Fibroblast of lung (primary cell): ENCODE data around the gene HMX1. TPM values are rescaled to one million over a fixed set of nuclear protein-coding genes. Genes with fewer than 3 reads are reported as not detected.

ENCODE experiments used
- DNase-seq, 2 donors: peaks; one replicate each; pipeline versions ENCODE4 v3.0.0 to v3.0.0-alpha.2; 2010; ENCODE audit warnings: low read depth in 2 of 2
- H2AFZ ChIP-seq: 2 replicates; pipeline ENCODE4 v1.5.1; 2012; ENCODE audit warnings: low read length, control low read depth, inconsistent platforms
- H3K27ac ChIP-seq: 2 replicates; pipeline ENCODE4 v1.5.1; 2011; ENCODE audit warnings: low read length, control low read depth; ENCODE audit not compliant: insufficient read depth
- H3K27me3 ChIP-seq: 2 replicates; pipeline ENCODE4 v1.5.1; 2011; ENCODE audit warnings: mild to moderate bottlenecking, low read length; ENCODE audit not compliant: control insufficient read depth, insufficient read depth
- H3K36me3 ChIP-seq: 2 replicates; pipeline ENCODE4 v1.5.1; 2011; ENCODE audit warnings: low read length; ENCODE audit not compliant: control insufficient read depth, insufficient read depth
- H3K4me1 ChIP-seq: 2 replicates; pipeline ENCODE4 v1.5.1; 2011; ENCODE audit warnings: low read length; ENCODE audit not compliant: control insufficient read depth, insufficient read depth; ENCODE audit errors: extremely low read depth
- H3K4me2 ChIP-seq: 2 replicates; pipeline ENCODE4 v1.5.1; 2011; ENCODE audit warnings: low read length, control low read depth; ENCODE audit not compliant: insufficient read depth; ENCODE audit errors: extremely low read depth
- H3K4me3 ChIP-seq, 4 experiments: fragments of 200-600 bp in 1 of 4; sonication (generic) in 1 of 4; replicated peaks in 1 of 4; 2 replicates each; pipeline ENCODE4 v1.5.1; 2011 to 2016; ENCODE audit warnings: low read length in 4 of 4, low read depth in 3 of 4, mild to moderate bottlenecking in 3 of 4, control low read depth in 2 of 4, inconsistent platforms in 1 of 4, mixed read lengths in 1 of 4; ENCODE audit not compliant: insufficient read depth in 1 of 4; ENCODE audit errors: control extremely low read depth in 1 of 4
- H3K79me2 ChIP-seq: 2 replicates; pipeline ENCODE4 v1.5.1; 2012; ENCODE audit warnings: mild to moderate bottlenecking, low read length, inconsistent platforms; ENCODE audit not compliant: control insufficient read depth, insufficient read depth
- H3K9ac ChIP-seq: 2 replicates; pipeline ENCODE4 v1.5.1; 2011; ENCODE audit warnings: mild to moderate bottlenecking, low read length, control low read depth; ENCODE audit not compliant: insufficient read depth
- H3K9me3 ChIP-seq: 2 replicates; pipeline ENCODE4 v1.5.1; 2012; ENCODE audit warnings: low read depth, low read length; ENCODE audit not compliant: control insufficient read depth, insufficient read depth
- H4K20me1 ChIP-seq: 2 replicates; pipeline ENCODE4 v1.5.1; 2011; ENCODE audit warnings: low read length; ENCODE audit not compliant: control insufficient read depth, insufficient read depth; ENCODE audit errors: extremely low read depth
- EZH2 ChIP-seq: IDR thresholded peaks from 2 replicates; pipeline ENCODE4 v1.5.1; 2012; ENCODE audit warnings: low read length, control low read depth, mild to moderate bottlenecking; ENCODE audit errors: missing control alignments
- polyA plus RNA-seq, 2 donors: library from polyadenylated mRNA; depleted of rRNA in 1 of 2; stranded (reverse) in 1 of 2; unstranded in 1 of 2; fragments of >200 nt; gene quantifications; 2 replicates each; pipeline ENCODE4 v1.2.1, GENCODE V29; 2011 to 2012; ENCODE audit warnings: missing spikeins in 1 of 2
- total RNA-seq: library from RNA; depleted of rRNA; stranded (reverse); fragments of >200 nt; gene quantifications from 2 replicates; pipeline ENCODE4 v1.2.1, GENCODE V29; 2014
- TF ChIP-seq, protein P1 (sequence below), 2 donors: IDR thresholded peaks in 1 of 2; conservative IDR thresholded peaks in 1 of 2; 1 replicate in 1 of 2; 2 replicates in 1 of 2; pipeline ENCODE4 v1.5.1; 2011 to 2012; ENCODE audit warnings: low read length in 2 of 2, control low read depth in 1 of 2, inconsistent platforms in 1 of 2, low read depth in 1 of 2, mild to moderate bottlenecking in 1 of 2

The HMX1 gene
- total and polyA plus RNA-seq, 2 donors (not counting 1 experiment from before 2014, with no cell fraction given) = not detected

DNA sequence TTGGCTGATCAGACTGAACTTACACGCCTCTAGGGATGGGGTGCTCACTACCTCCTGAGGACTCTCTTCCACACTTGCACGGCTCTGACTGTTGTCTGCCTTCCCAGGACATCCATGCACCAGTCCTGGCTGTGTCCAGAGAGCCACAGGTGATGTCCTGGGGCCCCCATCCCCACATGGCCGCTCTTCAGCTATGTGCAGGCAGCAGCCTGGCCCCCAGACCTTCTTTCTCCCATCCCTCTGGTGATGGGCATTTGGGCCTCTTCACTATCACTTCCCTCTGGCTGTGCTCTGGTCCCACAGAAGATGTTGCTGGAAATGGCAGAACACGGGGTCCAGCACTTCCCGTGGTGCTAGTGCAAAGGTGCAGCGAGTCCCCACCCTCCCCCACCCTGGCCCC lies 40.9 kb upstream of the HMX1 start:
- H3K79me2 ChIP-seq = no peaks in the 10 kb centered on the region
- TF ChIP-seq, protein P1, sequence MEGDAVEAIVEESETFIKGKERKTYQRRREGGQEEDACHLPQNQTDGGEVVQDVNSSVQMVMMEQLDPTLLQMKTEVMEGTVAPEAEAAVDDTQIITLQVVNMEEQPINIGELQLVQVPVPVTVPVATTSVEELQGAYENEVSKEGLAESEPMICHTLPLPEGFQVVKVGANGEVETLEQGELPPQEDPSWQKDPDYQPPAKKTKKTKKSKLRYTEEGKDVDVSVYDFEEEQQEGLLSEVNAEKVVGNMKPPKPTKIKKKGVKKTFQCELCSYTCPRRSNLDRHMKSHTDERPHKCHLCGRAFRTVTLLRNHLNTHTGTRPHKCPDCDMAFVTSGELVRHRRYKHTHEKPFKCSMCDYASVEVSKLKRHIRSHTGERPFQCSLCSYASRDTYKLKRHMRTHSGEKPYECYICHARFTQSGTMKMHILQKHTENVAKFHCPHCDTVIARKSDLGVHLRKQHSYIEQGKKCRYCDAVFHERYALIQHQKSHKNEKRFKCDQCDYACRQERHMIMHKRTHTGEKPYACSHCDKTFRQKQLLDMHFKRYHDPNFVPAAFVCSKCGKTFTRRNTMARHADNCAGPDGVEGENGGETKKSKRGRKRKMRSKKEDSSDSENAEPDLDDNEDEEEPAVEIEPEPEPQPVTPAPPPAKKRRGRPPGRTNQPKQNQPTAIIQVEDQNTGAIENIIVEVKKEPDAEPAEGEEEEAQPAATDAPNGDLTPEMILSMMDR (conservative IDR thresholded peaks at IDR 0.05 in 1 of 2, IDR thresholded peaks at IDR 0.05 in 1 of 2; ENCODE audit: low read depth in 1 of 2, low read length in 2 of 2) = no peak
- no peaks in the 10 kb centered on the region for H3K9me3 ChIP-seq
- no peak overlapping the region for H3K9ac ChIP-seq
- H3K4me1 ChIP-seq = no peaks in the 10 kb centered on the region
- H3K4me2 ChIP-seq = no peak overlapping the region
- no peaks in the 10 kb centered on the region for H3K36me3 ChIP-seq
- no peak overlapping the region for H3K27ac ChIP-seq
- H4K20me1 ChIP-seq = no peaks in the 10 kb centered on the region
- no peak for DNase-seq
- no peaks in the 10 kb centered on the region for H3K27me3 ChIP-seq
- no peak overlapping the region for H3K4me3 ChIP-seq
- no peak overlapping the region for H2AFZ ChIP-seq

DNA sequence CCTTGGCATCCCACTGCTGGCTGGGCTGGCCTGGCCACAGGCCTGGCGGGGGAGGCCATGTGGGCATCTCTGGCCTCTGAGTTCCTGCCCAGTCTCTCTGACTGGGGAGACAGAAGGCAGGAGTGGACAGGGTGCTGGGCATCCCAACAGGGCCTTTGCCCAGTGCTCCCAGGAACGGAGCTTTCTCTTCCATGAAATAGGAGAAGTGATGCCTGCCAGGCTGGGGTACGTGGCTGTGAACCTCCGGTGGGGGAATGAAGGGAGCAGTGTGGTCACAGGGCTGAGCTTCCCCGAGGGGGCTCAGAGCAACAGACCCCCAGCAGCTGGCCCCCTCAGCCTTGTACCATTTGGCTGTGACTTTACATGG lies 40.4 kb upstream of the HMX1 start:
- Histone ChIP-seq H3K27ac (no peak overlapping the region), H3K4me2 (no peak overlapping the region), H2AFZ (no peak overlapping the region), H3K9ac (no peak overlapping the region), H3K9me3 (no peaks in the 10 kb centered on the region), H3K4me3 (no peak overlapping the region), H4K20me1 (no peaks in the 10 kb centered on the region), H3K27me3 (no peaks in the 10 kb centered on the region), H3K4me1 (no peaks in the 10 kb centered on the region), H3K36me3 (no peaks in the 10 kb centered on the region), H3K79me2 (no peaks in the 10 kb centered on the region)
- TF ChIP-seq, protein P1 (conservative IDR thresholded peaks at IDR 0.05 in 1 of 2, IDR thresholded peaks at IDR 0.05 in 1 of 2; ENCODE audit: low read depth in 1 of 2, low read length in 2 of 2) = no peak
- no peak for TF ChIP-seq EZH2
- DNase-seq = no peak

DNA sequence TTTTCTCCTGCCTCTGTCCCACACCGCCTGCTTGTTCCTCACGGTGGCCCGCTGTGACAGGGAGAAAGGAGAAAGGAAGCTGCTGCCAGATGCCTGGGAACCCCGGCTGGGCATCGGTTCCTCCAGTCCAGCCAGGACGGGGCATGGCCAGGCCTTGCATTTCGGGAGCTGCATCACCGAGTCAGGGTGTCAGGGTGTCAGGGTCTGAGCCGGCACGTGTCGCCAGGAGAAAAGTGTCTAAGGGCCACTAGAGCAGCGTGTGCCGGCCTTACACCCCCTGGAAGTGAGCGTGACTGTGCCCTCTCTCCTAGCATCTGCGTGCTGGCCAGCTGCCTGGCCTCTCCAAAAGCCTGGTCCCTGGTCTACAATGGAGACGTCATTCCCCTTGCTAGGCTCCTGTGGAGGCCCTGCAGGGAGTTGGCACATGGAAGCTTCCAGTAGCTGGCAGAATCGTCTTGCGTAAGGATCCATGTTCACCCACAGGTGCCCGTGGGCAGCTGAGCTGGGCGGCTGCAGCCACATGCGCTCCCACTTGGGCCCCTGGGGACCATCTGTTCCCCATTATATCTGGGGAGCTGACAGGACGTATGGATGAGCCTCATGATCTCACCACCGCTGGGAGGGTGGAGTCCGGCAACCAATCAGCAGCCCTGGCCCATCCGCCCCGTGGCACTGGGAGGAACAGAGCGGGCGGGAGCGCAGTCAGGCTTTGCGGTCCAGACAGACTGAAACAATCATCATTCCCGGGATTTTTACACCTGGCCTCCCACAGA lies 39.9 kb upstream of the HMX1 start:
- no peaks in the 10 kb centered on the region for H3K9me3 ChIP-seq
- no peak overlapping the region for H3K9ac ChIP-seq
- no peak overlapping the region for H3K27ac ChIP-seq
- H3K4me3 ChIP-seq = no peak overlapping the region
- no peak for TF ChIP-seq EZH2
- TF ChIP-seq, protein P1 (conservative IDR thresholded peaks at IDR 0.05 in 1 of 2, IDR thresholded peaks at IDR 0.05 in 1 of 2; ENCODE audit: low read depth in 1 of 2, low read length in 2 of 2) = no peak
- no peak overlapping the region for H3K4me2 ChIP-seq
- no peaks in the 10 kb centered on the region for H3K36me3 ChIP-seq
- H4K20me1 ChIP-seq = no peaks in the 10 kb centered on the region
- no peak overlapping the region for H2AFZ ChIP-seq
- no peak for DNase-seq
- H3K79me2 ChIP-seq = no peaks in the 10 kb centered on the region
- no peaks in the 10 kb centered on the region for H3K4me1 ChIP-seq
- no peaks in the 10 kb centered on the region for H3K27me3 ChIP-seq
